Endothelial cell of umbilical vein (primary cell): Measurements from ENCODE around the gene ZNF385D. TPM values are rescaled to one million over a fixed set of nuclear protein-coding genes. Genes with fewer than 3 reads are reported as not detected.

Experiments used
- BruUV-seq: library from RNA; stranded (reverse); fragments of 400-500 nt; replicated peaks from 2 replicates; lab custom pipeline; 2021; lab: Mats Ljungman, UMichigan
- CTCF ChIA-PET: fragments of 300-600, 350-600 bp; sonication (Branson Sonifier 250); formaldehyde crosslinking; loops from one replicate; lab custom pipeline; 2021; ENCODE audit warnings: antibody characterized with exemption, inconsistent platforms; lab: Charles Lee
- POLR2A ChIA-PET: fragments of 300-600, 350-600 bp; sonication (Branson Sonifier 250); formaldehyde crosslinking; loops from one replicate; lab custom pipeline; 2021; ENCODE audit warnings: antibody characterized with exemption, inconsistent platforms; lab: Charles Lee
- DNase-seq: peaks from one replicate; pipeline ENCODE4 v3.0.0-alpha.2; 2011; ENCODE audit warnings: low read depth, low spot score
- FAIRE-seq: peaks from 2 replicates; lab custom pipeline; 2011; peaks lifted over from hg19 to GRCh38; lab: Jason Lieb, UNC
- H2AFZ ChIP-seq: 2 replicates; pipeline ENCODE4 v1.6.0; 2012; ENCODE audit warnings: low read depth, low read length, control low read depth, inconsistent platforms
- H3K27ac ChIP-seq: 2 replicates; pipeline ENCODE4 v1.5.1; 2011; ENCODE audit warnings: low read depth, mild to moderate bottlenecking, control low read depth, low read length, moderate library complexity; ENCODE audit not compliant: insufficient read depth
- H3K27me3 ChIP-seq, 2 experiments: 2 replicates each; pipeline versions ENCODE4 v1.6.0 to v1.6.1; 2011; ENCODE audit warnings: low read length in 2 of 2, mixed read lengths in 1 of 2; ENCODE audit not compliant: control insufficient read depth in 2 of 2, insufficient read depth in 2 of 2
- H3K36me3 ChIP-seq, 2 experiments: 2 replicates in 1 of 2; 3 replicates in 1 of 2; pipeline ENCODE4 v1.5.1; 2011; ENCODE audit warnings: low read length in 2 of 2, mild to moderate bottlenecking in 1 of 2, moderate library complexity in 1 of 2; ENCODE audit not compliant: control insufficient read depth in 2 of 2, insufficient read depth in 2 of 2; ENCODE audit errors: extremely low read depth in 1 of 2
- H3K4me1 ChIP-seq: 3 replicates; pipeline ENCODE4 v1.5.1; 2011; ENCODE audit warnings: mild to moderate bottlenecking, low read length; ENCODE audit not compliant: control insufficient read depth, insufficient read depth; ENCODE audit errors: extremely low read depth
- H3K4me2 ChIP-seq: 2 replicates; pipeline ENCODE4 v1.6.1; 2011; ENCODE audit warnings: low read length, control low read depth, mixed read lengths; ENCODE audit not compliant: insufficient read depth
- H3K4me3 ChIP-seq, 3 experiments: fragments of 200-600 bp in 1 of 3; sonication (generic), shearing (Covaris generic) in 1 of 3; replicated peaks in 1 of 3; 2 replicates each; pipeline ENCODE4 v1.5.1; 2011 to 2016; ENCODE audit warnings: control low read depth in 3 of 3, low read length in 3 of 3, mild to moderate bottlenecking in 2 of 3, inconsistent platforms in 1 of 3, low read depth in 1 of 3, moderate library complexity in 1 of 3; ENCODE audit not compliant: insufficient read depth in 1 of 3
- H3K79me2 ChIP-seq: 2 replicates; pipeline ENCODE4 v1.6.0; 2012; ENCODE audit warnings: low read length, inconsistent platforms; ENCODE audit not compliant: control insufficient read depth, insufficient read depth
- H3K9ac ChIP-seq: replicated peaks from 2 replicates; pipeline ENCODE3; 2011; ENCODE audit warnings: low read length, control low read depth; ENCODE audit not compliant: insufficient read depth; ENCODE audit errors: extremely low read depth
- H3K9me1 ChIP-seq: replicated peaks from 3 replicates; pipeline ENCODE4 v1.6.0; 2011; ENCODE audit warnings: mild to moderate bottlenecking, low read length; ENCODE audit not compliant: control insufficient read depth, insufficient read depth; ENCODE audit errors: extremely low read depth
- H3K9me3 ChIP-seq: replicated peaks from 2 replicates; pipeline ENCODE4 v1.5.1; 2012; ENCODE audit warnings: low read length, inconsistent platforms; ENCODE audit not compliant: control insufficient read depth, insufficient read depth
- H4K20me1 ChIP-seq: replicated peaks from 2 replicates; pipeline ENCODE3; 2011; ENCODE audit warnings: mild to moderate bottlenecking, low read length; ENCODE audit not compliant: control insufficient read depth, insufficient read depth; ENCODE audit errors: extremely low read depth
- EZH2 ChIP-seq: IDR thresholded peaks from 2 replicates; pipeline ENCODE4 v1.6.1; 2012; ENCODE audit warnings: borderline replicate concordance, low read depth, mild to moderate bottlenecking, moderate library complexity, low read length, inconsistent platforms; ENCODE audit not compliant: severe bottlenecking
- FOS ChIP-seq: IDR thresholded peaks from 2 replicates; pipeline ENCODE4 v1.6.1; 2011; ENCODE audit warnings: mild to moderate bottlenecking, low read length, moderate library complexity, borderline replicate concordance; ENCODE audit not compliant: insufficient read depth
- JUN ChIP-seq: IDR thresholded peaks from 2 replicates; pipeline ENCODE4 v1.6.1; 2011; ENCODE audit warnings: borderline replicate concordance, low read depth; ENCODE audit not compliant: insufficient read length, insufficient read depth
- MYC ChIP-seq: IDR thresholded peaks from one replicate; pipeline ENCODE4 v1.6.1; 2011; ENCODE audit warnings: mild to moderate bottlenecking, low read depth, low read length
- POLR2A ChIP-seq: IDR thresholded peaks from 2 replicates; pipeline ENCODE4 v1.6.1; 2012; ENCODE audit warnings: low read depth, mild to moderate bottlenecking, control low read depth, low read length
- POLR2AphosphoS5 ChIP-seq: IDR thresholded peaks from 2 replicates; pipeline ENCODE4 v1.6.1; 2012; ENCODE audit warnings: low read depth, mild to moderate bottlenecking, control low read depth, low read length, moderate library complexity; ENCODE audit not compliant: insufficient read depth
- dilution Hi-C: fragments of 300-500 bp; cut with MboI; formaldehyde crosslinking; loops from one replicate; pipeline ENCODE4 v1.15.0; 2019; ENCODE audit warnings: low sequenced_read_pairs; ENCODE audit not compliant: extremely low pct_ligation_motif_present
- intact Hi-C: fragments of 100-400 bp; cut with micrococcal nuclease; formaldehyde crosslinking; loops from one replicate; pipeline ENCODE4 v1.10.0; 2022
- polyA plus RNA-seq, 4 experiments: library from polyadenylated mRNA; depleted of rRNA in 3 of 4; stranded (reverse) in 3 of 4; unstranded in 1 of 4; fragments of >200 nt; gene quantifications; 2 replicates each; pipeline versions ENCODE4 v1.2.1 to v1.2.3, GENCODE V29; 2011 to 2012; ENCODE audit warnings: missing spikeins in 1 of 4
- total RNA-seq: library from RNA; stranded (reverse); gene quantifications from 2 replicates; pipeline ENCODE4 v1.2.3, GENCODE V29; 2021
- TF ChIP-seq, protein P1 (sequence below): IDR thresholded peaks from 2 replicates; pipeline ENCODE4 v1.6.1; 2011; ENCODE audit not compliant: insufficient read depth, insufficient read length

Gene ZNF385D
- total and polyA plus RNA-seq, 2 donors (not counting 3 experiments of a cell fraction or from before 2014, with no cell fraction given) = not detected

DNA sequence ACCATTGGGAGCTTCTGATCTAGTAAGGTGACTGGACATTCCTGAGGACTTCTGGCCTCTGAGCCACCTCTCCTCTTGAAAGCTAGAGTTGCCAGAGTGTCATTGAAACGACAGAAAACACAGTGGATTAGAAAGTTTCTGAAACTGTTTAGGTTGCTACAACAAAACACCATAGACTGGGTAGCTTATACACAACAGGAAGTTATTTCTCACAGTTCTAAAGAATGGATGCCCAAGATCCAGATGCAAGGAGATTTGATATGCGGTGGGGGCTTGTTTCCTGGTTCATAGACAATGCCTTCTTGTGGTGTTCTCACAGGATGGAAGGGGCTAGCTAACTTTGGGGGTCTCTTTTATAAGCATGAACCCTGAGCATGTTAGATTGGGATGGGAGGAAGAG lies 43.3 kb upstream of the ZNF385D start:
- no peak for FAIRE-seq

DNA sequence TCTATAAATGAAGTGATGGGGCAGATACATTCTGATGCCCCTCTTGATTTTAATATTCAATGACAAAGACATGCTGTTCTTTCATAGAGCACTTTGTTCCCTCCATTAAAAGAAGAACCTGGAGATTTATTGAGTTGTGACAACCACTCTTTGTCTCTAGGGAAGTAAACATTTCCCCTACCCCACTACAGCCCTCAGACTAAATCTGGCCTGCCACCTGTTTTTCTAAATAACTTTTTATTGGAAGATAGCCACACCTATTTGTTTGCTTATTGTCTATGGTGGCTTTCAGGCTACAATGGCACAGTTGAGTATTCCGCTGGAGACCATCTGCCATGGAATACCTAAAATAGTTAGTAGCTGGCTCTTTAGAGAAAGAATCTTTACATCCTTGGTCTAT lies 41.2 kb upstream of the ZNF385D start:
- DNase-seq (no peak), FAIRE-seq (no peak)
- no peaks in the 10 kb centered on the region for H3K27me3 ChIP-seq
- H3K79me2 ChIP-seq = no peaks in the 10 kb centered on the region
- POLR2A ChIA-PET = no interaction called here
- no peak overlapping the region for H3K4me3 ChIP-seq
- no peaks in the 10 kb centered on the region for H4K20me1 ChIP-seq
- dilution Hi-C loops (no loop called here), intact Hi-C loops (no loop called here)
- BruUV-seq = no TSS peak
- H3K9me1 ChIP-seq = no peaks in the 10 kb centered on the region
- H3K36me3 ChIP-seq = no peaks in the 10 kb centered on the region
- no peak overlapping the region for H3K27ac ChIP-seq
- no peaks in the 10 kb centered on the region for H3K9me3 ChIP-seq
- H3K4me1 ChIP-seq = no peaks in the 10 kb centered on the region
- H3K4me2 ChIP-seq = no peak overlapping the region
- CTCF ChIA-PET = no interaction called here
- H3K9ac ChIP-seq = no peak overlapping the region
- TF ChIP-seq MYC (no peak), EZH2 (no peak), POLR2A (no peak)
- no peak overlapping the region for H2AFZ ChIP-seq

More for the DNA sequence above, 43.3 kb upstream of the ZNF385D start:
- H3K4me2 ChIP-seq = no peak overlapping the region
- H2AFZ ChIP-seq = no peak overlapping the region
- no peaks in the 10 kb centered on the region for H3K36me3 ChIP-seq
- no peaks in the 10 kb centered on the region for H3K27me3 ChIP-seq
- no peak overlapping the region for H3K27ac ChIP-seq
- no peak for DNase-seq
- no peaks in the 10 kb centered on the region for H3K9me1 ChIP-seq
- H4K20me1 ChIP-seq = no peaks in the 10 kb centered on the region
- no TSS peak for BruUV-seq
- H3K9me3 ChIP-seq = no peaks in the 10 kb centered on the region
- ChIA-PET CTCF (no interaction called here), POLR2A (no interaction called here)
- intact Hi-C loops (no loop called here), dilution Hi-C loops (no loop called here)
- TF ChIP-seq JUN (no peak), POLR2AphosphoS5 (no peak), FOS (no peak), POLR2A (no peak), EZH2 (no peak)
- TF ChIP-seq, protein P1, sequence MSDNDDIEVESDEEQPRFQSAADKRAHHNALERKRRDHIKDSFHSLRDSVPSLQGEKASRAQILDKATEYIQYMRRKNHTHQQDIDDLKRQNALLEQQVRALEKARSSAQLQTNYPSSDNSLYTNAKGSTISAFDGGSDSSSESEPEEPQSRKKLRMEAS = no peak
- no peak overlapping the region for H3K9ac ChIP-seq
- no peaks in the 10 kb centered on the region for H3K4me1 ChIP-seq
- H3K4me3 ChIP-seq = no peak overlapping the region
- no peaks in the 10 kb centered on the region for H3K79me2 ChIP-seq
